GM20000 (cell line): ENCODE measurements around the gene TMEM59.
"Not testable (repeated sequence)": the region's sequence is repeated elsewhere in the genome, so short reads cannot be mapped to it uniquely, and the experiment has no call there.

Experiments
- DNase-seq: peaks from one replicate; pipeline ENCODE4 v3.0.0; 2012; ENCODE audit warnings: low spot score
- CTCF ChIP-seq: IDR thresholded peaks from 2 replicates; pipeline ENCODE4 v1.5.1; 2012; ENCODE audit warnings: mild to moderate bottlenecking, control low read depth; ENCODE audit errors: extremely low read depth, missing control alignments

TMEM59 gene

DNA sequence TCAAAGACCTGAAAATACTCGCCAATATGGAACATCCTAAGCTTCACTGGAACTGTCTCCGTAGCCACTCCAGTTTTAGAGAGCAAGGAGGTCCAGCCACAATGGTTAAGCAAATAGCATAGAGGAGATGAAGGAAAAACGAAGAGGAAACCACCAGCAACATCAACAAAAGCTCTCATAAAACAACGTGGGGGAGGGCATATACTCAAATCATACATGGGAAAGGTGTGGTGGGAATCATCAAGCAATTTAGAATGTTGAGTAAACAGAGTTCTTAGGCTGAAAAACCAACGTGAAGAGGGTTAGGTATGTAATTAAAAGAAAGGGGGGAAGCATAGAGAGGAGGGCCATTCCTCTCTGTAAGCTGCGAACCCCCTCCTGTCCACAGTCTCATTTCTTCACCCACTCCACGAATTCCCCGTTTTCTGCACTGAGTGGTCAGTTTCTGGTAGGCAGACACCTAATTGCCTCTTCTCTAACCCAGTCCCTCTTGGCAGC lies 1.0 kb downstream of the TMEM59 start:
- no peak for TF ChIP-seq CTCF
- DNase-seq = no peak

GRCh38 chr1:54050435-54050834 lies 2.6 kb downstream of the TMEM59 start:
- DNase-seq = not testable (repeated sequence)

DNA sequence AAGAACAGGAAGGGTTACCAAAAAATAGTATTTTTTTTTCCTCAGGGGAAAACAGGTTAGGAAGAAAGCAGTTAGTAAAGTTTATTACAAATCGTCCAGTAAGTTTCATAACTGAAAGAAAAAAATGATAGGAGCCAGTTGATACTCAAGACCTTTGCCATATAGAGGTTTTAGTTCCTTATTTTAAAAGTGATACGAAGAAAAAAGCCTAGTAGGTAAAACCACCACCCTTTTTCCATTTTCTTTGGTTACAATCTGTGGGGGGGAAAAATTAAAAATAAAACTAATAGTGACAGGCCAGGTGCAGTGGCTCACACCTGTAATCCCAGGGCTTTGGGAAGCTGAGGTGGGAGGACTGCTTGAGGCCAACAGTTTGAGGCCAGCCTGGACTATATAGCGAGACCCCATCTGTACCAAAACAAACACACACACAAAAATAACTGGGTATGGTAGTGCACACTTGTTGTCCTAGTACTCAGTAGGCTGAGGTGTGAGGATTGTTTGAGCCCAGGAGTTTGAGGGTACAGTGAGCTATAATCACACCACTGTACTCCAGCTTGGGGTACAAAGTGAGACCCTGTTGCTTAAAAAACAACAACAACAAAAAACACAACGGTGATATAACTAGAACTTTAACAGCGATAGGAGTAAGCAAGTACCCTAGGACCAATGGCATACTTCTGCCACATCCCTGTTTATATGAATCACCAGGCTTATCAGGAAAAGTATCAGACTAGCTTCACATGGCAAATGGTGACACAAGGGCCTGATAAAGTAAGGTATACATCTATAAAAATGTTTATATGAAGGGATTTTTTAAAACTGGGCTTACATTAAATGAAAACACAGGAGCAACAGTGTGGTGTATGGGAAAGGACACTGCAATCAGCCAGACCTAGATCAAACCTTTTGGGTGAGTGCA lies 5.4 kb downstream of the TMEM59 start:
- DNase-seq = no peak
- TF ChIP-seq CTCF = no peak

DNA sequence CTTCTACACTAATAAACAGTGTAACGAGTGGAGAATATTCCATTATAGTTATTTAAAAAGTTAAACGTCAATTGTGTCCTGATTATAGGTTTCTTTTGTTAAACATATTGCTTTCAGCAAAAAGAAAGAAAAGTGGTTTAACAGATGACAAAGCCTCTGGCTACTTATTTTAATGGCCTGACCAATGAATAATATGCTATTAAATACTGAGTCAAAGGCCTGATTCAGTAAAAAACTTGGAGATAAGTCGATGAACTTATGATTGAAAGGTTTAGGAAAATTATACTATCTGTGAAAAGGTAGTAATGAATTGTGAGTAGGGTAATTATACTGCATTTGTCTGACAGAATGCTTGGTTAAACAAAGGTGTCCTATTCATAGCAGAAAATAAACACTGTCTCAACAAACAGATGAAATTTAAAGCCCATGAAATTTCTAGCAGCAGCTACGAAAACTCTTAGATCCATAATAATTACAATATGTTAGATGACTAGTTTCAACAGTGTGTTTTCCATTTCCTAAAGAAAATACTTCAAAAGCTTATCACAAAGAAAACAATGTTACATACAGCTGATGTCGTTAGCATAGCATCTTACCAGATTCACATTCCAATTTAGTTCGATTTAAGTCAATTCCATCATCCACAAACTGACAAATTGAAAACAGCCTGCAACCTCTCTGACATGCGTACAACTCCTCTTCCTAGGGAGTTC lies 6.2 kb downstream of the TMEM59 start:
- no peak for TF ChIP-seq CTCF
- DNase-seq = no peak

DNA sequence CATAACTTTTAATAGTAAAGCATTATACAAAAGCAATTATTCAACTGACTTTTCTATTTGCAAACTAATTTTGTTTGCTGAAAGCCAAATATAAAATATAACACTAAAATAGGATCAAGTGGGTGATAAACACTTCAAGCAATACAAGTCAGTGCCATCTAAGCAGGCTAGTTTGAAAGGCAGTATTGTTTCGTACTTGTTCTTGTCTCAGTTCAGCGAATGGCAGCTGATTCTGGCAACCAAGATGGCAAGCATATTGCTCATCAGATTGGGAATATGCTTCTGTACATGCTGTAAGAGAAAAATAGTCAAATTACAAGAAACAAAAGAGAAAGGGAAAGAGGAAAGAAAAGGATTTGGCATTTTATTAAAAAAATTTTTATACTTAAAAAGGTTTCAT lies 7.5 kb downstream of the TMEM59 start:
- no peak for DNase-seq
- no peak for TF ChIP-seq CTCF

DNA sequence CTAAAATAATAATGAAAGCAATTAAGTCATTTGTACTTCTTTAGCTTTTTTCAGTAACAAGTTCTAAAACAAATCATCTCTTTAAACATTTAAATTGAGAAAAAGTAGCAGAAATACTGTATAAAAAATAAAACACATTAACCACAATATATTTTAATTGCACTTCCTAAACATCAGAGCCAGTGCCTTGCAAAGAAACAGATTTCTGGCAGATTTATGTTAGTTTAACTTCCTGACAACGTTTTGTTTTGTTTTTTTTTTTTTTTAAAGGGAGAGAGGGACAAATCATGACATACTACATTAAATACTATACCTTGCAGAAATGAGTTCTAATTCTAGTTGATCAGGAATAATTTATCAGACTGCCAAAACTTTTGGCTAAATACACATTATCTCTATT lies 11.2 kb downstream of the TMEM59 start:
- no peak for TF ChIP-seq CTCF
- DNase-seq = no peak

GRCh38 chr1:54037476-54037875 lies 15.5 kb downstream of the TMEM59 start:
- no peak for TF ChIP-seq CTCF
- no peak for DNase-seq
